Transverse colon (tissue), 4 donors: ENCODE results near the gene RBCK1. TPM values are rescaled to one million over a fixed set of nuclear protein-coding genes. Genes with fewer than 3 reads are reported as not detected.

ENCODE experiments used
- DNase-seq: peaks from one replicate; pipeline ENCODE4 v3.0.0-alpha.2; 2019
- H3K27ac ChIP-seq, 4 donors: fragments of 200-600 bp; sonication (generic); 2 replicates each; pipeline ENCODE4 v1.5.1; 2016 to 2018; ENCODE audit warnings: inconsistent platforms in 4 of 4
- H3K27me3 ChIP-seq: fragments of 200-600 bp; sonication (generic); 2 replicates; pipeline ENCODE4 v1.5.1; 2017; ENCODE audit warnings: inconsistent platforms
- H3K36me3 ChIP-seq, 4 donors: fragments of 200-600 bp; sonication (generic); 2 replicates each; pipeline ENCODE4 v1.5.1; 2017 to 2019; ENCODE audit warnings: inconsistent platforms in 4 of 4
- H3K4me1 ChIP-seq, 4 donors: fragments of 200-600 bp; sonication (generic); 2 replicates each; pipeline ENCODE4 v1.5.1; 2017 to 2020; ENCODE audit warnings: inconsistent platforms in 4 of 4
- H3K4me3 ChIP-seq, 4 donors: fragments of 200-600 bp; sonication (generic); 1 replicate in 1 of 4; 2 replicates in 3 of 4; pipeline versions ENCODE4 v1.5.1 to v1.6.1; 2017 to 2019; ENCODE audit warnings: inconsistent platforms in 4 of 4
- H3K9me3 ChIP-seq, 2 donors: fragments of 200-600 bp; sonication (generic); 2 replicates each; pipeline ENCODE4 v1.5.1; 2017 to 2019; ENCODE audit warnings: inconsistent platforms in 2 of 2
- EP300 ChIP-seq: sonication (generic); formaldehyde crosslinking; IDR thresholded peaks from one replicate; pipeline ENCODE4 v1.6.1; 2017; ENCODE audit warnings: antibody characterized with exemption, low read depth
- POLR2A ChIP-seq: fragments of 450-650 bp; IDR thresholded peaks from one replicate; pipeline ENCODE4 v1.6.1; 2016; ENCODE audit warnings: antibody characterized with exemption, mild to moderate bottlenecking, moderate library complexity
- POLR2AphosphoS5 ChIP-seq, 3 donors: sonication (generic); formaldehyde crosslinking; IDR thresholded peaks; one replicate each; pipeline ENCODE4 v1.6.1; 2016; ENCODE audit warnings: antibody characterized with exemption in 3 of 3
- WGBS, 2 donors: methylation state at CpG; one replicate each; pipeline ENCODE4 v1.1.5; 2018; ENCODE audit warnings: low coverage in 1 of 2; 5-methylcytosine and 5-hydroxymethylcytosine counted together
- in situ Hi-C, 4 donors: fragments of 200-750 bp; cut with MboI; loops; one replicate each; pipeline versions ENCODE4 v1.15.0 to v1.15.1; 2017; ENCODE audit warnings: low sequenced_read_pairs in 3 of 4, low pct_ligation_motif_present in 1 of 4, low pct_unique_long_range_greater_than_20kb in 1 of 4
- intact Hi-C: fragments of 100-400 bp; cut with DNase I; formaldehyde crosslinking; loops from one replicate; pipeline ENCODE4 v1.15.1; 2023; ENCODE audit warnings: low total_unique reads
- total RNA-seq, 4 donors: library from RNA; depleted of rRNA; stranded (reverse); fragments of >200 nt; gene quantifications; one replicate each; pipeline ENCODE4 v1.1.0, GENCODE V29; 2016
- TF ChIP-seq, protein P1 (sequence below), 5 experiments: fragments of 200-600 bp in 3 of 5; fragments of 450-650 bp in 2 of 5; sonication (generic) in 3 of 5; IDR thresholded peaks; 1 replicate in 2 of 5; 2 replicates in 3 of 5; pipeline ENCODE4 v1.5.1; 2016 to 2017; ENCODE audit warnings: antibody characterized with exemption in 5 of 5, inconsistent platforms in 3 of 5, mild to moderate bottlenecking in 2 of 5, moderate library complexity in 1 of 5

The RBCK1 gene
- 100 to 1,000 TPM; 101 to 152 (median 110) TPM for total RNA-seq

- DNase-seq, result peak; percentile 89
- TF ChIP-seq POLR2A (peak; percentile 53), POLR2AphosphoS5 (IDR thresholded peaks at IDR 0.05) (peak; percentile 35 to 72 (median 72)), EP300 (no peak)
- TF ChIP-seq, protein P1, sequence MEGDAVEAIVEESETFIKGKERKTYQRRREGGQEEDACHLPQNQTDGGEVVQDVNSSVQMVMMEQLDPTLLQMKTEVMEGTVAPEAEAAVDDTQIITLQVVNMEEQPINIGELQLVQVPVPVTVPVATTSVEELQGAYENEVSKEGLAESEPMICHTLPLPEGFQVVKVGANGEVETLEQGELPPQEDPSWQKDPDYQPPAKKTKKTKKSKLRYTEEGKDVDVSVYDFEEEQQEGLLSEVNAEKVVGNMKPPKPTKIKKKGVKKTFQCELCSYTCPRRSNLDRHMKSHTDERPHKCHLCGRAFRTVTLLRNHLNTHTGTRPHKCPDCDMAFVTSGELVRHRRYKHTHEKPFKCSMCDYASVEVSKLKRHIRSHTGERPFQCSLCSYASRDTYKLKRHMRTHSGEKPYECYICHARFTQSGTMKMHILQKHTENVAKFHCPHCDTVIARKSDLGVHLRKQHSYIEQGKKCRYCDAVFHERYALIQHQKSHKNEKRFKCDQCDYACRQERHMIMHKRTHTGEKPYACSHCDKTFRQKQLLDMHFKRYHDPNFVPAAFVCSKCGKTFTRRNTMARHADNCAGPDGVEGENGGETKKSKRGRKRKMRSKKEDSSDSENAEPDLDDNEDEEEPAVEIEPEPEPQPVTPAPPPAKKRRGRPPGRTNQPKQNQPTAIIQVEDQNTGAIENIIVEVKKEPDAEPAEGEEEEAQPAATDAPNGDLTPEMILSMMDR (IDR thresholded peaks at IDR 0.05), result no peak
- peaks cover 0 to 7% (median 0%) of the 10 kb centered on the region in 4 donors for H3K36me3 ChIP-seq
- peaks cover 16 to 30% (median 23%) of the 10 kb centered on the region in 4 donors for H3K4me1 ChIP-seq
- H3K27ac ChIP-seq, result peak within 1 kb of the TSS; percentile 92 to 99 (median 97)
- intact Hi-C loops (no loop called here), in situ Hi-C loops (no loop called here)
- peak within 1 kb of the TSS; percentile 86 to 100 (median 92) for H3K4me3 ChIP-seq
- WGBS, 2 donors, result 0% methylated on average over 49 of the region's 87 CpGs; no CpG with 5 or more reads in 1 of the 2 donors
- H3K27me3 ChIP-seq, result no peaks in the 10 kb centered on the region
- no peaks in the 10 kb centered on the region for H3K9me3 ChIP-seq
Observed at GRCh38 chr20:407953-408842, at the start of gene RBCK1. Gene RBCK1 (plus strand): TSS chr20:408299. CDS start chr20:408758, 459 bp downstream.

GRCh38 chr20:358891-359555 lies 49.1 kb upstream of the RBCK1 start:
- Histone ChIP-seq H3K36me3 (no peaks in the 10 kb centered on the region), H3K9me3 (no peaks in the 10 kb centered on the region), H3K4me1 (peaks cover 0 to 9% (median 0%) of the 10 kb centered on the region in 4 donors), H3K27me3 (no peaks in the 10 kb centered on the region), H3K27ac (no peak overlapping the region), H3K4me3 (no peak overlapping the region)
- in situ Hi-C loops (loop anchor here in 3 of 4 donors (10.0 kb wide), 3 partner anchors 116 to 286 kb away; no protein-coding TSS in a partner anchor), intact Hi-C loops (no loop called here)
- WGBS, 2 donors, result 81 to 94% methylated on average over 4 of the region's 4 CpGs
- TF ChIP-seq POLR2A, result no peak
- TF ChIP-seq POLR2AphosphoS5 (IDR thresholded peaks at IDR 0.05), result no peak
- TF ChIP-seq, protein P1 (IDR thresholded peaks at IDR 0.05), result no peak
- no peak for TF ChIP-seq EP300
- no peak for DNase-seq

DNA sequence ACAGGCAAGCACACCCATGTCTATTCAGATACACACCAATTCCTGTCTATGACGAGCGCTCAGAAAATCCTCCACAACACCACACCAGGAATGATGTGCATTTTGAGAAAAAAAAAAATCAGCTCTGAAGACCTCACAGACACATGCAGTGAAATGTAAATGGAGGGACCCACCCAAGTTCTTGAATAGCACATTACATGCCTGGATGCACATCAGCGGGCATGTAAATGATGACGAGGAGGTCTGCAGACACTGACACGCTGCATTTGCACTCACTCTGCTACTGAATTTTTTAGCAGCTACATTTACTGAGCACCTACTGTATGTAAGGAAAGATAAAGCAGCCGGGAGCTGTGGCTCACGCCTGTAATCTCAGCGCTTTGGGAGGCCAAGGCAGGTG lies 46.5 kb upstream of the RBCK1 start:
- in situ Hi-C loops, result no loop called here
- TF ChIP-seq POLR2AphosphoS5 (IDR thresholded peaks at IDR 0.05), result no peak
- no peak for TF ChIP-seq EP300
- Histone ChIP-seq H3K27ac (no peak overlapping the region), H3K27me3 (no peaks in the 10 kb centered on the region), H3K36me3 (no peaks in the 10 kb centered on the region), H3K4me3 (no peak overlapping the region), H3K4me1 (peaks cover 0 to 10% (median 0%) of the 10 kb centered on the region in 4 donors), H3K9me3 (no peaks in the 10 kb centered on the region)
- intact Hi-C loops, result no loop called here
- DNase-seq, result no peak
- WGBS, 2 donors, result 71 to 100% methylated on average over 4 to 8 of the region's 8 CpGs

- Histone ChIP-seq H3K36me3 (no peaks in the 10 kb centered on the region), H3K27me3 (no peaks in the 10 kb centered on the region), H3K9me3 (no peaks in the 10 kb centered on the region), H3K27ac (no peak overlapping the region), H3K4me3 (no peak overlapping the region), H3K4me1 (peaks cover 0 to 11% (median 0%) of the 10 kb centered on the region in 4 donors)
- no peak for TF ChIP-seq POLR2A
- TF ChIP-seq, protein P1 (IDR thresholded peaks at IDR 0.05), result peak; percentile 7 to 80 (median 43)
- TF ChIP-seq EP300, result no peak
- 33 to 62% methylated on average over 1 to 13 of the region's 13 CpGs for WGBS, 2 donors
- peak; percentile 77 for DNase-seq
- in situ Hi-C loops, result no loop called here
- intact Hi-C loops, result no loop called here
Observed at GRCh38 chr20:362271-363254, 45.5 kb upstream of the RBCK1 start.
